NOMO-1 (cell line): ENCODE measurements around the gene CENPT.

Source experiments
- DNase-seq, 2 experiments: peaks; one replicate each; lab custom pipeline; 2025; ENCODE audit not compliant: unreplicated experiment in 2 of 2; lab: John Stamatoyannopoulos, UW

The CENPT gene

DNA sequence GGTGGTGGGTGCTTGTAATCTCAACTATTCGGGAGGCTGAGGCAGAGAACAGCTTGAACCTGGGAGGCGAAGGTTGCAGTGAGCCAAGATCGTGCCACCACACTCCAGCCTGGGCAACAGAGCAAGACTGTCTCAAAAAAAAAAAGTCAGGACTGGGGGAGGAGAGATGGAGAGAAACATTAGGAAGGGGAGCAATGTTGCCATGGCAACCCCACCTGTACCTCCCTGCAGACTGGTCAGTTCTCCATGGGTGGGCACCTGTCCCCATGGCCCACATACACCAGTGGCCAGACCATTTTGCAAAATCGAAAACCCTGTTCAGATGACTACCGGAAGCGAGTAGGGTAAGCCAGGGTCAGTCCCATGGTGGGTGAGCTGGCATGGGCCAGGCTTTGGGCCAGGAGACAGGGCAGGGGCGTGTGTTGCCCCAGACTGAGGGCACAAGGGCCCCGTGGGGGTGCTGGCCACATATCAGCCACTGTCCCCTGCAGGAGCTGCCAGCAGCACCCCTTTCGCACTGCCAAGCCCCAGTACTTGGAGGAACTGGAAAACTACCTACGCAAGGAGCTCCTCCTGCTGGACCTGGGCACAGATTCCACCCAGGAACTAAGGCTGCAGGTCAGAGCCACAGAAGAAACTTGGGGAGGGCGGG, 26.8 kb downstream of the CENPT start:
- DNase-seq = no peak

DNA sequence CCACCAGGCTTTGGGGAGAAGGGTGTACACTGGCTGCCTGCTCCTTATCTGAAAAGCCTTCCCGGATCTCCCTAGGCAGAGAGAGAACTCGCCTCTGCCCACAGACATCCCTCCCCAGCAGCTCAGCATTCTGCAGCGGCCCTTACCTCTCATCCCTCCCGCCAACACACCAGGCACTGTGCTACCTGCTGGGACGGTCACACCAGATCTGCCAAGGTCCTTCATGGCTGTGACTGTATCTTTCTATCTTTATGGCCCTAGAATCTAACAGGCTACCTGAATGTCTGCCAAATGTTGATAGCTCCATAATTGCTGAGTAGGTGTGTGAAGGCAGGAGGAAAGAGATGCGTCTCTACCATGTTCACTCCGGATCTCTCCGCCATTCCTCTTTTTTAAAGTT, 32.9 kb downstream of the CENPT start:
- DNase-seq = no peak

DNA sequence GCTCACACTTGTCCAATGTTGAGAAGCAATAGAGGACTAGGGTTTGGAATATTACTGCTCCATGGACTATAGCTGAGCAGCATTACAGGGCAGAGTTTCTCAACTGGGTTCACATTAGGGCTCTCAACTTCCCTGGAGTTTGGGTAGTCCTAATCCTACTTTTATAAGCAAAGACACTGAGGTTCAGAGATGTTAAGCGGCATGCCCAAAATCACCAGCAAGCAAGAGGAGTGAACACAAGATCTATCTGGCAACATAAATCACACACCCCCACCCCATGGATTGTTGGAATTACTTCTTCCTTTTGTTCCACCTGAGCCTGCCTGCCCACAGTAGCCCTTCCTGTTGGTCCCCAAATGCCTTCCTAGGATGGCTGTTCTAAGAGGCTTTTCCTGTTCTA, 35.6 kb downstream of the CENPT start:
- no peak for DNase-seq

GRCh38 chr16:67807148-67807682, 40.3 kb downstream of the CENPT start:
- no peak for DNase-seq

GRCh38 chr16:67806428-67807147, 40.9 kb downstream of the CENPT start, which contains the start of the genes RANBP10 and TSNAXIP1:
Gene RANBP10 (minus strand): TSS chr16:67806560. CDS start chr16:67806536, 24 bp downstream.
Gene TSNAXIP1 (plus strand): TSS chr16:67806889. CDS start chr16:67807150, 261 bp downstream.
- DNase-seq = peak; percentile 98 to 99

GRCh38 chr16:67805718-67806427, 41.6 kb downstream of the CENPT start:
- no peak for DNase-seq

DNA sequence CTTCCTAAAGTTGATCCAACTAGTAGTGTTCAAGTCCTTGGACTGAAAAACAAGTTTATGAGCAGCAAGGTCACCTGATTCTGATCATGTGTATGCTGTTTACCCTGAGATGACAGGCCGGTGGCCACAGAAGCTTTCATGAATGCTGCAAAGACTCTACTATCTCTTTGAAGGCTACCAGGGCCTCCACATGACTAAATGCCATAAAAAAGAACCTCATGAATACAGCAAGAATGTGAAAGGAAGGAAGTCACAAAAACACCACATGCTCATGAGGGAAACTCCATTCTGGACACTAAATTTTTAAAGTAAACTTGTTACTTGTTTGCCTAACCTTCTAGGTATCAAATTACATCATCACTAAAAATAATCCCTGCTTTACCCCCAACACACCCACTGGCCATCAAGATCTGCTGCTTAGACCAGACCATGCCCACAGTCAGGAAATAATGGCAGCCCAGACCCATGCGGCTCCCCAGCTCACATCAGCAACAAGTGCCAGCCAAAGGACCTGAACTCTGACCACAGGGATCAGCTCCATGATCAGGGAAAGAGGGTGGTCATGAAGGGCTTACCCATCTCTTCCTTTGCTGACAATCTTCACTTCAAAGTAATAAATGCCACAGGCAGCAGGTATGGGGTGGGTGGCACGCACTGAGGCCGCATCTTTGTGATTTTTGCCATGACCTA, 42.5 kb downstream of the CENPT start:
- no peak for DNase-seq

DNA sequence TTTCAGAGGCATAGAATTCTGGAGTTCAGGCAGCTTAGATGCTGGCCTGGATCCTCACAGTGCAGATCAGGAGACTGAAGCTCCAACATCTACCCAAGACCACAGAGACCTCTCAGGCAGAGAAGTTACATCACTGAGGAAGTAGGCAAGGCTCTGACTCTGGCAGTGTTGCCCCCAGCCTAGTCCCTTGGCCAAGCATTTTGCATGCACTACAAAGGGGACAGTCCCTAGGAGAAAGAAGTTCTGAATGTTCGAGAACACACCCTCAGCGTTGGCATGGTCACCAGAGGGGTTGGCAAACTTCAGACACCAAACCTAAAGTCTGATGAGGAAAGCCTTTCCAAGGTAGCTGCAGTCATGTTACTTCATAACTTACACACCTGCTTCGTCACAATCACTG, 43.6 kb downstream of the CENPT start:
- no peak for DNase-seq

DNA sequence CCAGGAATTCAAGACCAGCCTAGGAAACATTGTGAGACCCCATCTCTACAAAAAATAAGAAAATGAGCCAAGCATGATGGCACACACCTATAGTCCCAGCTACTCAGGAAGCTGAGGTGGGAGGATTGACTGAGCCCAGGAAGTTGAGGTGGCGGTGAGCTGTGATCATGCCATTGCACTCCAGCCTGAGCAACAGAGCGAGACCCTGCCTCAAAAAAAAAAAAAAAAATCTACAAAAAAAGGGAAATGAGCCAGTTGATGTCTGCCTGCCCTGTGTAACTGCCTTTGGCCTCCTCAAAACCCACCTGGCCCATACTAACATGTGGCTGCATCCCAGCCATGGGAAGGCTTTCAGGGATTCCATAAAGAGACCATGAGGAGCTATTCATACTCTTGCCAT, 45.6 kb downstream of the CENPT start:
- DNase-seq = no peak

GRCh38 chr16:67801241-67801640, 46.3 kb downstream of the CENPT start:
- no peak for DNase-seq

DNA sequence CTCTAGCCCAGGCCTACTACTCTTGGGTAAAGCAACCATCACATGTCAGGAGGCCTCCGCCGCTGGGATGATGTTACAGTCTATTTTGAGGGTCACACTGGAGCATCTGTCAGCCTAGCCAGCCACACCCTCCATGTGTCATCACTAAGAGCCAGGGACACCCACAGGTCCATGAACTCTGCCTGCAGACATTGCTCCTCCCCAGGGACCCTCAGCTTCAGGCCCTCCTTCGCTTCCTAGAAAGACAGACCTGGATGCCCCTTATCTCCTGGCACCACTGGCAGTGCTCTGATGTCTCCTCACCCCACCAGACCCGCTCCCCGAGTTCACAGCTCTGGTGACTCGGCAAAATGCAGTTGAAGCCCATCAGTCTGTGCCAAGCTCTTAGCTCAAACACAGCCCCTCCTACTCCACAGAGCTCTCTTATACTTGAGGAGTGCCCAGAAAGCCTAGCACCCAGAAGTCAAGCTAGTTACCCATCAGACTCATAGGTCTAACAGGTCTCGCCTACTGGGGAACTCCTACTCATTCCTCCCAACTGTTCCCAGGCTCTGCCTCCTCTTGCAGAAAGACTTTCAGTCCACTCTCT, 47.1 kb downstream of the CENPT start:
- no peak for DNase-seq

- DNase-seq = no peak
These were observed 51.3 kb downstream of the CENPT start for GRCh38 chr16:67796099-67796718.

GRCh38 chr16:67790071-67790470, 57.4 kb downstream of the CENPT start:
- no peak for DNase-seq

GRCh38 chr16:67786491-67786890, 61.0 kb downstream of the CENPT start:
- DNase-seq = no peak

DNA sequence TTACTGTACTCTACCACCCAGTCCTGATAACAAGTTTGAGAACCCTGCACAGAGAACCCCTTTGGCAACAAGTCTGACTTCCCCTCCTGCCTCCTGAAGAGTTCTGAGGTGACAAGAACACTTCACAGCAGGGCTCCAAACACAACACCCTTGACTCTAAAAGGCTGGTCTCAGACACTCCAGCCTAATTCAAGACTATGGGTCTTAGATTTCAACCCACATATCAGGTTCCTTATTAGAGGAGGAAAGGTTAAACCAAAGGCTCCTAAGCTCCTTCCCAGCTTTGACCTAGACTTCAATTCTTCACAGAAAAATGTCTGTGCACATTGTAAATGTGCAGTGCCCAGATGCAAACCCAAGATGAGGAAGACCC, 64.2 kb downstream of the CENPT start:
- no peak for DNase-seq

GRCh38 chr16:67782567-67783352, 64.7 kb downstream of the CENPT start:
- no peak for DNase-seq

DNA sequence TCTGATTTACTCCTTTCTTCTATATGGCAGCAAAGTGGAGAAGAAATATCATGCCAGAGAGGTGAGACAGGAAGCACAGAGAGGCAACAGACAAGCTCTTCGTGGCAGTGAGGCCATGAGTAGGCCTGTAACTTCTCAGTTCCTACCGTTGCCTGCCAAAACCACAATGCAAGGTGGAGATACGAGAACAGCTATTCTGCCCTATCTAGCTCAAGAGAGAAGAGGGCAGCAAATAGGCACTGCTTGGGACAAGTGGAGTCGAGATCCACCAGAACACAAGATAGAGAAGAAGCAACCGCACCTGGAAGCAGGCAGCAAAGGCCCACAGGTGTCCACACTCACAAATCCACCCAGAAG, 66.0 kb downstream of the CENPT start:
- no peak for DNase-seq

DNA sequence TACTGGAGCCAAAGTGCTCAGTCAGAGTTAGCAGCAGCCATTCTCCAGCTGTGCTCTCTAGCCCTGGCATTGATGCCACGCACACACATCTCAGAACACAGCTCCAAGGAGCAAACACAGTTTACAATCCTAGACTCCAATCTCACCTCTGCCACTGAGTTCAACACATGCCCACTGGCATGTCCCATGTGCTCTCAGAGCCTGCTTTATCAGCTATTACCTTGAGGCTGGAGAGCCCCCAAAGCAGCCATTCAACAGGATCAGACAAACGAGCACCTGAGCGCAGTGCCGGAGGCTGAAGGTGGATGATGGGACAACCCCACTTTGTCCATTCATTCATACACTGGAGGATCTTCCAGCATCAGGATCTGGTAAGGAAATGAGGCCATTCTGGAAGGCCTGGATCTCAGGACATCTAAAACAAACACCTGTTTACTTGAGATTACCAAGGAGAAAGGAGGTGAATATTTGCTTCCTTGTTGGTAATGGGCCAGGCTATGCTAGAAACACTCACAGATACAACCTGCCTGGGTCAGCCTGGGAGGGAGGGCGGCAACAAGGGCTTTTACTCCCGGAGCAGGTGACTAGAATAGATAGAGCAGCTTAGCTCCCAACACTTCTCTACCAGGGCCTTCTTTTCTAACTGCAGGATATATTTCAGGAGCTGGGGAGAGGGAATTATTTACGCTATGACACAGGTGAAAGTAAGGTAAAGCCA, 66.5 kb downstream of the CENPT start:
- no peak for DNase-seq
